Activated naive CD4-positive, alpha-beta T cell treated with anti-CD3 and anti-CD28 coated beads for 36 hours (primary cell): Measurements from ENCODE around the gene MMP25. TPM values are rescaled to one million over a fixed set of nuclear protein-coding genes. Genes with fewer than 3 reads are reported as not detected.
A peak's percentile ranks its signal among the peaks of the same experiment; 100 is the strongest.
"Not testable (repeated sequence)": the region's sequence is repeated elsewhere in the genome, so short reads cannot be mapped to it uniquely, and the experiment has no call there.

Source experiments
- CTCF ChIA-PET: fragments of 350-600 bp; sonication (Branson Sonifier 250); formaldehyde crosslinking; loops from one replicate; lab custom pipeline; 2021; ENCODE audit warnings: antibody characterized with exemption; lab: Charles Lee
- DNase-seq: peaks from one replicate; pipeline ENCODE4 v3.0.0-alpha.2; 2020
- H3K27ac Mint-ChIP-seq: one replicate; pipeline ENCODE4 v1.8.0; 2021; ENCODE audit warnings: mild to moderate bottlenecking, mixed read lengths
- H3K27me3 Mint-ChIP-seq: one replicate; pipeline ENCODE4 v1.8.0; 2021; ENCODE audit warnings: low read depth, mixed read lengths
- H3K36me3 Mint-ChIP-seq: one replicate; pipeline ENCODE4 v1.8.0; 2021; ENCODE audit warnings: low read depth, mixed read lengths
- H3K4me1 Mint-ChIP-seq: one replicate; pipeline ENCODE4 v1.8.0; 2021; ENCODE audit warnings: low read depth, mixed read lengths
- H3K4me3 Mint-ChIP-seq: one replicate; pipeline ENCODE4 v1.8.0; 2021; ENCODE audit warnings: mild to moderate bottlenecking, moderate library complexity, mixed read lengths
- H3K9me3 Mint-ChIP-seq: one replicate; pipeline ENCODE4 v1.8.0; 2021; ENCODE audit warnings: mixed read lengths
- intact Hi-C: fragments of 100-400 bp; cut with micrococcal nuclease; formaldehyde crosslinking; loops from one replicate; pipeline ENCODE4 v1.15.1; 2023
- total RNA-seq, 2 experiments: library from RNA; stranded (reverse); gene quantifications; one replicate each; pipeline ENCODE4 v1.2.3, GENCODE V29; 2021

Gene MMP25
- total RNA-seq, 2 experiments from 2014 or later: 0.29 to 0.37 TPM

GRCh38 chr16:3059723-3060242 lies 13.4 kb downstream of the MMP25 start:
- no peaks in the 10 kb centered on the region for H3K27me3 Mint-ChIP-seq
- H3K27ac Mint-ChIP-seq: peak overlapping the region; percentile 91
- CTCF ChIA-PET: interaction anchor here (0.6 to 11.2 kb wide), 14 partner anchors 9 to 91 kb away, joined by 3 to 187 read pairs (median 7); partner anchors contain the start of genes ZNF205 and ZNF213
- no peak for DNase-seq
- peaks cover 6% of the 10 kb centered on the region for H3K36me3 Mint-ChIP-seq
- intact Hi-C loops: loop anchor here (1.0 to 5.0 kb wide), 5 partner anchors 16 to 107 kb away; partner anchors contain the start of genes HCFC1R1, THOC6 and TNFRSF12A
- peaks cover 50% of the 10 kb centered on the region for H3K4me1 Mint-ChIP-seq
- no peaks in the 10 kb centered on the region for H3K9me3 Mint-ChIP-seq
- peak overlapping the region; percentile 89 for H3K4me3 Mint-ChIP-seq

- H3K27me3 Mint-ChIP-seq: no peaks in the 10 kb centered on the region
- CTCF ChIA-PET: interaction anchor here (0.9 to 11.2 kb wide), 12 partner anchors 10 to 90 kb away, joined by 3 to 187 read pairs (median 12); partner anchors contain the start of genes ZNF205 and ZNF213
- intact Hi-C loops: no loop called here
- no peaks in the 10 kb centered on the region for H3K9me3 Mint-ChIP-seq
- peak overlapping the region; percentile 89 for H3K4me3 Mint-ChIP-seq
- H3K4me1 Mint-ChIP-seq: peaks cover 50% of the 10 kb centered on the region
- peak overlapping the region; percentile 91 for H3K27ac Mint-ChIP-seq
- peaks cover 2% of the 10 kb centered on the region for H3K36me3 Mint-ChIP-seq
- DNase-seq: no peak
Measured at GRCh38 chr16:3060339-3061127, 14.2 kb downstream of the MMP25 start.

- intact Hi-C loops: no loop called here
- H3K4me3 Mint-ChIP-seq: no peak overlapping the region
- H3K27me3 Mint-ChIP-seq: no peaks in the 10 kb centered on the region
- CTCF ChIA-PET: interaction anchor here (3.2 to 11.2 kb wide), 2 partner anchors 13 to 68 kb away, joined by 20 to 187 read pairs; partner anchors contain the start of gene ZNF213
- H3K27ac Mint-ChIP-seq: no peak overlapping the region
- H3K4me1 Mint-ChIP-seq: peaks cover 47% of the 10 kb centered on the region
- no peak for DNase-seq
- no peaks in the 10 kb centered on the region for H3K9me3 Mint-ChIP-seq
- H3K36me3 Mint-ChIP-seq: peaks cover 19% of the 10 kb centered on the region
Measured at GRCh38 chr16:3062553-3062952, 16.2 kb downstream of the MMP25 start.

- intact Hi-C loops: no loop called here
- Mint-ChIP-seq H3K36me3 (peaks cover 31% of the 10 kb centered on the region), H3K27ac (peak overlapping the region; percentile 97), H3K9me3 (no peaks in the 10 kb centered on the region), H3K27me3 (no peaks in the 10 kb centered on the region), H3K4me3 (no peak overlapping the region), H3K4me1 (peaks cover 54% of the 10 kb centered on the region)
- CTCF ChIA-PET: interaction anchor here (0.7 to 11.2 kb wide), 7 partner anchors 12 to 104 kb away, joined by 4 to 187 read pairs (median 4); partner anchors contain the start of gene ZNF213
- no peak for DNase-seq
Measured at GRCh38 chr16:3063625-3064386, 17.4 kb downstream of the MMP25 start.

- intact Hi-C loops: loop anchor here (1.0 kb wide), 1 partner anchor 10 kb away; no protein-coding TSS in a partner anchor
- CTCF ChIA-PET: interaction anchor here (1.5 to 11.2 kb wide), 4 partner anchors 11 to 65 kb away, joined by 4 to 187 read pairs (median 14); partner anchors contain the start of gene ZNF213
- Mint-ChIP-seq H3K36me3 (peaks cover 42% of the 10 kb centered on the region), H3K27me3 (no peaks in the 10 kb centered on the region), H3K4me1 (peaks cover 58% of the 10 kb centered on the region), H3K27ac (peak within 1 kb of the TSS; percentile 97), H3K4me3 (peak within 1 kb of the TSS; percentile 94), H3K9me3 (no peaks in the 10 kb centered on the region)
- peak; percentile 83 for DNase-seq
Measured at GRCh38 chr16:3065069-3065741, 18.8 kb downstream of the MMP25 start, which contains the start of gene IL32. TSS of gene IL32 (plus strand) at chr16:3065640. CDS start at chr16:3065812, 172 bp downstream.

GRCh38 chr16:3065742-3066439 lies 19.5 kb downstream of the MMP25 start:
- peak; percentile 45 for DNase-seq
- H3K27me3 Mint-ChIP-seq: no peaks in the 10 kb centered on the region
- CTCF ChIA-PET: interaction anchor here (0.8 to 11.2 kb wide), 5 partner anchors 10 to 65 kb away, joined by 3 to 187 read pairs (median 8); partner anchors contain the start of gene ZNF213

GRCh38 chr16:3066440-3066748 lies 20.0 kb downstream of the MMP25 start:
- Mint-ChIP-seq H3K36me3 (peaks cover 43% of the 10 kb centered on the region), H3K4me1 (peaks cover 63% of the 10 kb centered on the region), H3K4me3 (peak overlapping the region; percentile 94), H3K9me3 (no peaks in the 10 kb centered on the region), H3K27me3 (no peaks in the 10 kb centered on the region), H3K27ac (peak overlapping the region; percentile 97)
- DNase-seq: no peak
- CTCF ChIA-PET: interaction anchor here (0.8 to 11.2 kb wide), 2 partner anchors 35 to 64 kb away, joined by 3 to 187 read pairs; partner anchors contain the start of gene ZNF213
- intact Hi-C loops: no loop called here

More at GRCh38 chr16:3065742-3066439, 19.5 kb downstream of the MMP25 start:
- intact Hi-C loops: loop anchor here (1.0 kb wide), 1 partner anchor 9 kb away; no protein-coding TSS in a partner anchor
- no peaks in the 10 kb centered on the region for H3K9me3 Mint-ChIP-seq
- H3K27ac Mint-ChIP-seq: peak overlapping the region; percentile 97
- peaks cover 43% of the 10 kb centered on the region for H3K36me3 Mint-ChIP-seq
- peak overlapping the region; percentile 94 for H3K4me3 Mint-ChIP-seq
- peaks cover 59% of the 10 kb centered on the region for H3K4me1 Mint-ChIP-seq

GRCh38 chr16:3068487-3068886 lies 22.1 kb downstream of the MMP25 start:
- DNase-seq: no peak
- Mint-ChIP-seq H3K4me1 (peaks cover 72% of the 10 kb centered on the region), H3K36me3 (peaks cover 43% of the 10 kb centered on the region), H3K9me3 (no peaks in the 10 kb centered on the region), H3K27ac (peak overlapping the region; percentile 96), H3K4me3 (peak overlapping the region; percentile 94), H3K27me3 (no peaks in the 10 kb centered on the region)
- CTCF ChIA-PET: interaction anchor here (1.1 to 11.2 kb wide), 3 partner anchors 10 to 62 kb away, joined by 3 to 187 read pairs (median 5); partner anchors contain the start of gene ZNF213
- intact Hi-C loops: no loop called here

- DNase-seq, H3K27me3 Mint-ChIP-seq, intact Hi-C loops, H3K9me3 Mint-ChIP-seq: not testable (repeated sequence)
- Mint-ChIP-seq H3K4me3 (peak overlapping the region; percentile 4), H3K27ac (peak overlapping the region; percentile 88), H3K36me3 (peaks cover 43% of the 10 kb centered on the region), H3K4me1 (peaks cover 72% of the 10 kb centered on the region)
- CTCF ChIA-PET: interaction anchor here (1.1 to 2.0 kb wide), 2 partner anchors 10 to 37 kb away, joined by 3 to 5 read pairs; no protein-coding TSS in a partner anchor
Measured at GRCh38 chr16:3069146-3069545, 22.8 kb downstream of the MMP25 start.

GRCh38 chr16:3070608-3071111 lies 24.3 kb downstream of the MMP25 start:
- Mint-ChIP-seq H3K27ac (peak overlapping the region; percentile 88), H3K4me3 (no peak overlapping the region), H3K4me1 (peaks cover 72% of the 10 kb centered on the region), H3K27me3 (no peaks in the 10 kb centered on the region), H3K9me3 (no peaks in the 10 kb centered on the region), H3K36me3 (peaks cover 40% of the 10 kb centered on the region)
- no peak for DNase-seq
- CTCF ChIA-PET: interaction anchor here (1.4 to 1.9 kb wide), 3 partner anchors 11 to 59 kb away, joined by 4 to 7 read pairs (median 5); partner anchors contain the start of gene ZSCAN10
- intact Hi-C loops: no loop called here
